GM20000 (cell line): ENCODE results near the gene CNIH1.
"Not testable (repeated sequence)": the region's sequence is repeated elsewhere in the genome, so short reads cannot be mapped to it uniquely, and the experiment has no call there.

ENCODE experiments used
- DNase-seq: peaks from one replicate; pipeline ENCODE4 v3.0.0; 2012; ENCODE audit warnings: low spot score
- CTCF ChIP-seq: IDR thresholded peaks from 2 replicates; pipeline ENCODE4 v1.5.1; 2012; ENCODE audit warnings: mild to moderate bottlenecking, control low read depth; ENCODE audit errors: extremely low read depth, missing control alignments

The CNIH1 gene

GRCh38 chr14:54387328-54387727, 53.8 kb downstream of the CNIH1 start:
- TF ChIP-seq CTCF = no peak
- no peak for DNase-seq

GRCh38 chr14:54385556-54385955, 55.6 kb downstream of the CNIH1 start:
- DNase-seq = no peak
- no peak for TF ChIP-seq CTCF

- DNase-seq = no peak
- TF ChIP-seq CTCF = no peak
Observed at GRCh38 chr14:54383835-54384234, 57.3 kb downstream of the CNIH1 start.

- DNase-seq = no peak
- no peak for TF ChIP-seq CTCF
Observed at GRCh38 chr14:54381821-54382220, 59.4 kb downstream of the CNIH1 start.

- not testable (repeated sequence) for DNase-seq
Observed at GRCh38 chr14:54380558-54380957, 60.6 kb downstream of the CNIH1 start.

- DNase-seq = not testable (repeated sequence)
Observed at GRCh38 chr14:54378893-54379292, 62.3 kb downstream of the CNIH1 start.

- TF ChIP-seq CTCF = no peak
- DNase-seq = no peak
Observed at GRCh38 chr14:54377501-54377900, 63.7 kb downstream of the CNIH1 start.

GRCh38 chr14:54374117-54374884, 66.9 kb downstream of the CNIH1 start:
- DNase-seq = no peak
- no peak for TF ChIP-seq CTCF
